Dermis microvascular lymphatic vessel endothelial cell (primary cell): ENCODE data around the gene TPP2. TPM values are rescaled to one million over a fixed set of nuclear protein-coding genes. Genes with fewer than 3 reads are reported as not detected.

Source experiments
- DNase-seq, 2 donors: peaks; one replicate each; pipeline versions ENCODE4 v3.0.0 to v3.0.0-alpha.2; 2010; ENCODE audit warnings: low read depth in 2 of 2
- total RNA-seq: library from RNA; depleted of rRNA; stranded (reverse); fragments of >200 nt; gene quantifications from 2 replicates; pipeline ENCODE4 v1.2.1, GENCODE V29; 2014

Gene TPP2
- total RNA-seq: 36.8 and 39.5 TPM in 2 replicates

DNA sequence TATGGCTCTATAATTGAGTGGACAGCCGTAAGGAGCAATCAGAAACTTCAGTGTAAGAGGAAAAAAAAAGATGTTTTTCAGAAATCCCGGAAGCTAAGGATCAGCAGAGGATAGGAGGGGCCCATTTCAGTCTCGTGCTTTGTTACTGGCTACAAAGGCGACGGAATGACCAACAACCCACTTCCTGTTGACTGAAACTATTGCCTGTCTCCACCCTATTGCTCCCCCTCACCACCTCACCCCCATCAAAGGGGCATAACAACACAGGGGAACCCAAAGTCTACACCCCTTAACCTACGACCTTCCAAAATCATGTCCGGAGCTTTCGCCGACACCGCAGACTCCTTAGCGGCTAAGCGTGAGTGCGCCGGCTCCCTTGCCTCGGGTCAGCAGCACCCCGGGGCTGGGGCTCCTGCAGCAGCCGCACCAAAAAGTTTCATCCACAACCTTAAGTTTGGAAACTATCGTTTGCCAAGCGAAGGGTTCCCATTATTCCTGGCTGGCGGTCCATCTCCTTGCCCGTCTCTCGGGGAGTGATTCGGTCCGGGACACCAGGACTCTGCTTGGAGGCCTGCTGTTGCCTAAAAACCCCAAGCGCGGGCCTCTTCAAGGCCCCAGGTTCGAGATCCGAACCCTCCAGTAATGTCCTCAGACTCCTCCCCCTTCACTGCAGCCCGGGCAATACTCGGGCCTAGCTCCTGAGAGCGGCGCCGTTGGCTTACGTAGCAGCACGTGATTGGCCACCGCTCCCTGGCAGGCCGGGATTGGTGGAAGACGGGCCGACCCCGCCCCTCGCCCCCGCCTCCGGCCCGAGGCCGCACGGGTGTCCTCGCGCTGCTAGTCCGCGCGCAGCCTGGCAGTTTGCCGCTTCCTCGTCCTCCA is at the start of gene TPP2:
Gene TPP2 (plus strand): TSS at position 840 of the 882 bp plus-strand sequence. CDS start 53 bp downstream, outside the sequence.
- DNase-seq: peak; percentile 97 to 99

DNA sequence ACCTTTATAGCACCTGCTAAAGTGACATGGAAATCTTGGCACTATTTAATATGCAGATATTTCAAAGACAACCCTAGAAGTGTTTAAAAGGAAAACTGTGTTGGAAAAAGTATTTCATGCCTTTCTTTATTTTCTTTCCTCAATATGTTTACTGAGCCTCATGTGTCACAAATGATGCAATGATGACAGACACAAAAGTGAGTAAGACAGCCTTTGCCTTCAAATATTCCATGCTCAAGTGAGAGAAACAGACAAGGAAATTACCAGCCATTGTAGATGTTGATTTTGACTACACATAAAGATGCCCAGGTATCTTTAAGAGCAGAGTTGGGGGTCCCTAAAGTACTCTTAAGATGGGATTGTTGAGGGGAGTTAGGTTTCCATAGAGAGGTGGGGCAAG is 48.0 kb upstream of the TPP2 start:
- DNase-seq: no peak

DNA sequence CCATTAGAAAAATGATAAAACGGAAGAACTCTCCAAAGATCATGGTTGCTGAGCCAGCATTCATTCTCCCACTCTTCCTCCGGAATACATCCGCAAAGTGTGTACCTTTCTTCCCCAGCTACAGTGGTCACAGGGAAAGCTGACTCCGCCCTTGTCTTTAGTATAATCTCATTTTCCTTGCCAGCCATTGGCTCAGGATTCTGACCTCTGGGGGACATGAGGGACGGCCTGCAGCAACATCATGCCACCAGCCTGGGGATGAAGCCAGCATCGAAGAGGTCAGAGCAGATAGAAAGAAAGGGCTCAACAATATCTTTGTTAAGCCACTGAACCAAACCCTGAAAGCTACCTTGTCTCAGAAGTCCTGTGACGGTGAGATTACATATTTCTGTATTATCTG is 46.3 kb upstream of the TPP2 start:
- DNase-seq: no peak

DNA sequence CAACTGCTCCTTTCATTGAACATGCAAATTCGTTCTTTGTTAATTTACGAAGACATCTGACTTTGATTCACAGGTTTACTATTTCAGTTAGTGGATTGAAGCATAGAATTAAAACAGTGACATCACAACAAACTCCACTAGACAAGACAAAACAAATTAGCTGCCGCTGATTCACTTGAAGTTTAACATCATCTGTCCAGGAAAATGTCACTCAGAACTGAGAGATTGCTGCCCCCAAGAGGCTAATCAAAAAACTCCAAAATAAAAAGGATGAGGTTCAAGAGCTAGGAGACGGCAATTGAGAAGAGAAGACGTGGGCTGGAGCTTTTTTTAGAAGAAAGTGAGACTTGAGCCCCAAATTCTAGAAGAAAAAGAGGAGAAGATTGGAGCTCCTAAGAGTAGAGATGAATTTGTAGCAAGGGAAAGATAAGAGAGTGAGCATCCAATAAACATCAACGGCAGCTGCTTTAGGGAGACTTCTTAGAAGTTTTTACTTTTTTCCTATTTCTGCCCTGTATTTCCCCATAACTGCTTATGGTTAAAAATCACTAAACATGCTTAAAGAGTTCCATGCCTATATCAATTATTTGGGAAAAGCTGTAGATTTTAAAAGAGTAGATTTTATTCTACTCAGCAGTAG is 40.8 kb upstream of the TPP2 start:
- peak; percentile 27 to 48 for DNase-seq

DNA sequence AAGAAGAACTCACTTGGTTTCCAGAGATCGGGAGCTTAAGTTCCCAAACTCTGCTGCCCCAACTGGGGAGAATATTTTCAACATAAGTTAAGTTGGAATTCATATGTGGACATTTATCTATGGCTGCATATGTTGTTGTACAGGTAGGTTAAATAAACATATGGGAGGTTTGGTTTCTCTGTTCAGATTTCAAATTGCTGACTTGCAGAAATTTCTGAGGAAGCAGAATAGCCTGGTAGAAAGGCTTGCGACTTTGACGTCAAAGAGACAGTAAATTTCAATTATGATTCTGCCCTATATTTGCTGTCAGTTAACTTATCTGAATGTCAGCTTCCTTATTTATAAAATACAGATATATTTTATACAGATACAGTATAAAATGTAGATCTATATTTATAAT is 40.0 kb upstream of the TPP2 start:
- no peak for DNase-seq

DNA sequence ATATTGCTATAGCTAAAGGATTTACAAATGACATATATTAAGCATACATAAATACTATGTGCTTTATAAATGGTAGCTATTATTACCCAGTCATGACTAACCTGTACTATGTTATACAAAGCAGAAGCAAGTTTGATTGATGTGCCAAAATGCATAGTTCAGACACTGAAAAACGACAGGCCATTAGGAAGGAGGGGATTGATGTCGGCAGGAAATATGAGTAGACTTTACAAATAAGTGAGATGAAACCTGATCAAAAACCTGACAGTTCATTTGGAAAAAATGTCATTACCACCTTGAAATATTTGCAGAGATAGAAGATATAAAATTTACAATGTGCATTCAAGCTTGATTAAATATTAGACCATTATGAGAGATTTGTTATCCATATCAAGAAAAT is 38.8 kb upstream of the TPP2 start:
- no peak for DNase-seq

DNA sequence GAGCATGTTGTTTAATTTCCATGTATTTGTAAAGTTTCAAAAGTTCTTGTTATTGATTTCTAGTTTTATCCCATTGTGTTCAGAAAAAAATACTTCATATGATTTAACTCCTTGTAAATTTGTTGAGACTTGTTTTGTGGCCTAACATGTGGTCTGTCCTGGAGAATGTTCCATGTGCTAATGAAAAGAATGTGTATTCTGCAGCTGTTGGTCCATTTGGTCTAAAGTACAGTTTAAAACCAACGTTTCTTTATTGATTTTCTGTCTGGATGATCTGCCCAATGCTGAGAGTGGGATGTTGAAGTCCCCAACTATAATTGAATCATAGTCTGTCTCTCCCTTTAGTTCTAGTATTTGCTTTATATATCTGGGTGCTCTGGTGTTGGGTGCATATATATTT is 34.9 kb upstream of the TPP2 start:
- DNase-seq: no peak

DNA sequence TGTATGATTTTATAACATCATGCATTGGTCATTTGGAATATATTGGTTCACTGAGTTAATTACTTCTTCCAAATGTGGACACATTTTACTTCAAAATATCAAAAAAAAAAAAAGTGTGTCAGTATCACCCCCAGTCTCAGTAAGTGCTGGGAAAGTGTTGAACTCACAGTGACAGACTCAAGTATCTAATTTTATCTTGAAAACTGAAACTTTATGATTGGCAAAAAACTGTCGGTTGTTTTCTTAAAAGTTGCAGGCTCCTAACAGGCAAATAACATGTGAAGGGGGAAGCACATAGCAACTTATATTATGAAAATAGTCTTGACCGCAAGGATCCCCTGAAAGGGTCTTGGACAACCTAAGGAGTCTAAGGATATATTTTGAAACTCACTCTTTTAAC is 33.5 kb upstream of the TPP2 start:
- DNase-seq: no peak

DNA sequence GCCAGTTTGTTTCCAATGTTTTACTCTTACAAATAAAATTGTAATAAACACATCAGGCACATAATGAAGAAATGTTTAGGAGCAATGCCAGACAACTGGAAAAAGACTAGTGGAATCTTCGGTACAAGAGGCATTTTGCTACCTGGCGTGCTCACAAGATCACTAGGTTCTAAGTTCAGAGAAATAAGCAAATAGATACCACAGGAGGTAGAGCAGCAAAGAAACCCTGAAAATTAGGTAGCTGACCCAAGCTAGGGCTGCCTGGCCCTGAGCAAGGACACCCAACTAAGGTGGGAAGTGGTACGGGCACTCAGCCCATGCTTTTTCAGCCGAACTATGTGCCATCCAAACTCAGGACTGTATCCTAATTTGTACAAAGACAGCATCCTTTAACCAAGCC is 32.2 kb upstream of the TPP2 start:
- DNase-seq: no peak

DNA sequence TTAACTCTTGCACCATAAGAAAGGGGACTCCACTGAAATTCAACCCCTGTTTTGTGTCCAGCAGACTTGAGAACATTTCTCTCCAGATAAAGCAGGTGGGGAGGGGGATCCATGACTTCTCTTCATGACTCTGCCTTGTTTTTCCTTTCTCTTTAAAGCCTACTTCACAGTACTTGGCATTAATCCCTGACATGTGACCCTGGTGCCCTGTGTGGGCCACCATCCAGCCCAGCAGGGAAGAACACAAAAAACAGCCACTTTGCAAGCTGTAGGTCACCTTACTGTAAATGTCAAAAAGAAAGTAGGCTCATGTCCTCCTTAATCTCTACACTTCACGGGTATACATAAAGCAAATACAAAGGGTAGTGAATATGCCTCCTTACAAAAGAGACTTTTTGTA is 30.3 kb upstream of the TPP2 start:
- no peak for DNase-seq

DNA sequence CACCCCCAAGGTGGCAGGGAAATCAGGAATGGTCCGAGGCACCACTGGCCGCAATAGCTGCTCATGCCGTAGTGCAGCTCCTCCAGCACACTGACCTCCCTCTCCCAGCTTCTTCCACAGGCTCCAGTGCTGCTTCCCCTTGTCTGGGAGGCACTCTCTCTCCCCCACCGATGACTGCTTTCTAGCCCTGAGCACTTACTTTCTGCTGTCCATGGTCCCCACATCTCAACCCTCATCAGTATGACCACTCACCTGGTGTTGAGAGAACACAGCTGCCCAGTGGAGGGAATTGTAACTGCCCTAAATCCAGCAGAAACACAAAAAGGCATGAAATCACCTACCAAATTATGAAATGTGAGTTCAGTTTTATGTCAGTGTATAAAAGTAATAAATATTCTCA is 28.9 kb upstream of the TPP2 start:
- DNase-seq: no peak

DNA sequence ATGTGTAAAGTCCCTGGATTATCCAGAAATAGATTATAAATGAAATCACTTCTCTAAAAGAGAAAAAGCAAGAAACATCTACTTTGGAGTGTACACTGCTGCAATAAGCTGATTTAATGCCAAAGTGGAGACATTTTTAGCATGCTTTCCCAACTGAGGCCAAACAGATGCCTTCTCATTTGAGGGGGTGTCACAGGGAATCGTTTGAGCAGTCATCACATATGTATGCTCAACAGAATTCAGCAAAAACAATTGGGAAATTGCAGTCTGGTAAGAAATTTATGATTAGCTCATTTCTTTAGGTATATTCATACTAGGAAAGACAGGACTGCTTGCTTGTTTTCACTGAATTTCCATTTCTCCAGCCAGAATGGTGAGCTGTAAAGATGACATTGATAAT is 27.3 kb upstream of the TPP2 start:
- DNase-seq: no peak

DNA sequence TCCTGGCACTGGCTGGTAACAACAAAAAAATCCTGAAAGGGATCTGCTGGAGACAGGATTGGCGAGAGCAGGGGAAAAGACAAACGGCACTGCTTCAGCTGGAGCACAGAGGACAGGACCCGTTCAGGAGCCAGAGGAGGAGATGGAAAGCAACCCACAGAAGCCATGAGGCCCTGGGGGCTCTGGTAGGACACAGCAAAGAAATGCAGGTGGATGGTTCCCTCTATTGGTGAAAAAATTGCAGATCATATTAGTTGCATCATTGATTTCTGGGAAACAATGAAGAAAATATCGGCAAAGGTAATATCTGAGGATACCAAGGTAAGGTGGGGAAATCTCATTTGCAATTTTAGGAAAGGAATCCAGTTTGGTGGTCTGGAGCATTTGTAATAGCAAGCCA is 25.7 kb upstream of the TPP2 start:
- no peak for DNase-seq

DNA sequence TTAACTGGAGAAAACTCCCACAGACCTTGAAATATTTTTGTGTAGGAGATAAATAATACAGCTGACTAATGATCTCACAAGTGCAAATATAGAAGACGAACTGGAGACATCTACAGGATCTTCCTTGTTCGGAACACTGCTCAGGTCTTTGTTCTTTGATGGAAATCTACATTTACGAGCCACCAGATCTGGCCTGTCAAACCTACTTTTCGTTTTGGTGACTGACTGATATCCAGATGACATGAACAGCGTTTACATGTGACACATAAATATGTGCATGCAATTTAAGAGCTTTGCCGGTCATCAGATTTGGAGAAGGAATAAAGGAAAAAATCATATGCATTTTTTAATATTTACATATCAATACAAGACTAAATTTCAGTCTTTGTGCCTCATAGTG is 24.5 kb upstream of the TPP2 start:
- DNase-seq: no peak

DNA sequence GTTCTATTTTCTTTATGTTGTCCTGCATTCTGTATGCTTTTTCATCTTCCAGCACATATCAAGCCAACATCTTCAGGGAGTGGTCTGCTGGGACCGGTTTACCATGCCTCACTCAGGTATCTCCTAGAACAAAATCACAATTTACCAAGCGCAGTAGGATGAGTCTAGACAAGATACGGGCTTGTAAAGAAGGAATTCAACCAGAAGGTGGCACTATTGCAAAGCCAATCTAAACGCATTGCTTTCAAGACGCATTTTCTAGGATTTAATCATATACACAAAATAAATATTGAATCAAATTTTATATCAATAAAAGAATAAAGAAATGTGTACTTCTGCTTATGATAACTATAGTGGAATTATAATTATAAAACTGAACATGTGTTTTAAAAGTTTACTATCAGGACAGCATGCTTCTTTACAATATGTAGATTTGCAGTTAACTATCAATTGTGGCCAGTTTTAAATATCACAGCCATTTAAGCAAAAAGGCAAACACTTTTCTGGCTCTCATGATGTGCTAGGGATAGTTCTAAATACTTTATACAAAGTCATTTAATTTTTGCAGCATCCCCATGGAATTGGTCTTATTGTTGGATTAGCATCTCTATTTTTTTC is 16.1 kb upstream of the TPP2 start:
- peak; percentile 75 to 79 for DNase-seq

DNA sequence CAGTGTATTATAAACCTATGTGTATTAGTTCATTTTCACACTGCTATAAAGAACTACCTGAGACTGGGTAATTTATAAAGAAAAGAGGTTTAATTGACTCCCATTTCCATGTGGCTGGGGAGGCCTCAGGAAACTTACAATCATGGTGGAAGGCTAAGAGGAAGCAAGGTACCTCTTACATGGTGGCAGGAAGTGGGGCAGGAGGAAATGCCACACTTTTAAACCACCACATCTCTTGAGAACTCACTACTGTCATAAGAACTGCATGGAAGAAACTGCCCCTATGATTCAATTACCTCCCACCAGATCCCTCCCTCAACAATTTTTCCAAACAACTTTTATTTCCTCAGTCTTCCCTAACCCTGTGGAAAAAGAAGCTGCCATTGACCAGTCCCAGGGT is 14.5 kb upstream of the TPP2 start:
- DNase-seq: no peak

DNA sequence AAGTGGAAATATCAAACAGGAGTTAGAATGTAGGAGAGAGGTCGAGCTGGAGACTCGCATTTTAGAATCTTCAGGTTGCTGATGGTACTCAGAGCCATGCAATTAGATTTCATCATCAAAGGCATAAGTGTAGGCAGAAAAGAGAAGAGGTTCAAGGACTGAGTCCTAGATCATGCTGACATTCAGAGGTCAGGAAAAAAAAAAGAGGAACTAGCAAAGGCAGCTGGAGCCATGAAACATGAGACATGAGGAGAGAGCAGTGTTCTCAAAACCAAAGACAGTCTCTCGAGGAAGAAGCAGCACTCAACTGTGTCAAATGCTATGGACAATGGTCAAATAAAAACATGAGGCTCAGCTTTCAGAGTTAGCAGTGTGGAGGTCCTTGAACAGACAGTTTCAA is 12.4 kb upstream of the TPP2 start:
- no peak for DNase-seq

DNA sequence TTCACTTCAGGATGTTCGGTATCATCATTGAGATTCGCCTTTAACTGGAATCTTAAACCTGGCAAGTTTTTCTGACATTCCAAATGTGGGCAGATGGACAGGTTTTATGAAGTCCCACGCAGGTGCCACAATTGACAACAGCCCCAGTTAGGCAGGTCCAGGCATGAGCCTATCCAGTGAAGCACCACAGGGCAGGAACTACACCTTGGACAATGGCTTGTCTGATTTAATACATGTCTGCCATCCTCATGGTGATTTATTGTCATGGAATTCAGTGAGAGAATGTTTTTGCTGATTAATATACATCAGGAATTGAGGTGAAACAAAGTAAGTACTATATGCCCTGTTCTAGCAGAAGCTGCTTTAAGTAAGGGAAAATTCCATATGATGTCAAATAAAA is 10.2 kb upstream of the TPP2 start:
- DNase-seq: no peak

DNA sequence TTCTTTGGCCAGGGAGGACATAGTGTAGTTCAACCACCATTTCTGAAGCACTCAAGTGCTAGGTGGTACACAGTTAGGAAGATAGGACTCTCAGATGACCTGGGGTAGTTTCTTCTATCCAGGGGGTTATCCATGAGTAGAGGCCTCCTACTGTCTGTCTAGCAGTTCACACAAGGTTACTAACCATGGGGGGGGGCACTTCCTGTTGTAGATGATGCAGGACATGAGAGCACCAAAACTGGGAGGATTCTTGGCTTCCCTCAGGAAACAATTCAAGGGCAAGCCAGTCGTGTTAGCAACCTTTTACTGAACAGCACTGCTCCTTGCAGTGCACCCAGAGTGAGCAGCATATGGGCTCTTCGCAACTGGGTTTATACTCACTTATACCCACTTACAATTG is 8.9 kb upstream of the TPP2 start:
- DNase-seq: no peak

DNA sequence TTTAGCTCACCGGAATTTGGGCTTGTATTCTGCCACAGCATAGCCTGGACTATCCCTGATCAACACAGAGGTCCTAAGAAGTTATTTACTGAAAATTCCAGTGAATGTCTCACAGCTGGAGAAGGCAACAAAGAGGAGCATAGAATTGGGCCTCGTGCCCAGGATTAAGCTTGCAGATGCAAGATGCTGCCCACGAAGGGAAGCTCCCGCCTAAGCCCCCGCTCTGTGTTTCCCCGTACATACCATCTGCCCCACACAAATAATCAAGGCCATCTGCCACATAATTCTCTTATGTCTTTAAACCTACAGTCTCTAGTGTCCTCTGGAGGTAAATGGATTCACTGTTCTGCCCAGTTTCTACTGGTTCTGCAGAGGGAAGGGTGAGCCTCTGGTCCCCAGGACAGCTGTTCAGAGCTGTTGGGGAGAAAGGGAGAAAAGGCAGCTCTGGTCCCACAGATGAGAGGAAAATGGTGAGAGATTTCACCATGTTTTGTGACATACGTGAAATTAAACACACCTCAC is 7.4 kb upstream of the TPP2 start:
- DNase-seq: no peak

DNA sequence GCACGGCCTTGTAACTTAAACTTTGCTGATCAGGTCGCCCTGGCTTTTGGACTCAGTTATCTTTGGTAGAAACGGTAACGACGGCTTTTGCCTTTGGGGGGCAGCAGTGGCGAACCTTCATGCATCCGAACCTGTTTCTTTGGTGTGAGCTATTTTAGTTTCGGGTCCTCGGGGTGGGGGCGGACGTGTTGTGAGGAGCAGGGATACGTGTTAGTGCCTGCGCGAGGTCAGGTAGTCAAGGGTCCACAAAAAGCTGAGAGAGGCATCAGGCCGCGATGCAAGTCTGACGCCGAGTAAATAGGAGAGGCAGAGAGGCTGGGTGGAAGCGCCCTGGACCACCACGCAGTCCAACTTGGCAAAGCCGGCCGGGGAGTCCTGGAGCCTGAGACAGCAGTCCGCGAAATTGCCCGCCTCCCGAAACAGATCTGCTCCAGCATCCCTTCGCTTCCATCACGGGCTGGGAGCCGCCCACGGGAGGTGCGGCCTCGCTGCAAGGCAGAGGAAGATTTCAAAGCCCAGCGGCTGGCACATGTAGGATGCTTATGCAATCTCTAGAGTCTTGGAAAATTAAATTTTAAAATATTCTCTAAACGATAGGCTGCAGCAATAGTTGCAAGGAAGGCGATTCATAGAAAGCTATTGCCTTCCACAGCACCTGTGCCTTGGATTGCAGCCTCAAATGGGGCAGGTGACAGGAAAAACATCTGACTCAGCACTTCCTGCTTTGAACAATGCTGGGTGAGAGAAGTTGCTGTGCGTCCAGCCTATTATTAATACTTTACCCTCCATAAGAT is 4.6 kb upstream of the TPP2 start:
- DNase-seq: peak; percentile 67 to 94

DNA sequence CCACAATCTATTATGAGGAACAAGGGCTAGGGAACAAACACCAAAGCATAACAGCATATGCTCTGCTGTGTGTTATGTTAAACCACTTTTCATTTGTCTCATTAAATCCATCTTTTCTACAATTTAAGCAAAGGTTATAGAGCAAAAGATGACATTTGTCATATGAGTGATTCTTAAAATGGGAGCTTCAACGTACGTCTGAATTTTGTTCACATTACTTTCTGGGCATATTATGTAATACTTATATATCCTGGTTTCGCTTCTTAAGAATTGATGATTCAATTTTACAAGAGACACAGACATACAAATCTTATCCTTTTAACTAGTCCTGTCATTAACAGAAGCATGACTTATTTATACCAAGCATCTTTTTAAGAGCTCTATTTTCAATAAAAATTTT is 3.3 kb upstream of the TPP2 start:
- DNase-seq: no peak
